Calu3 (cell line): ENCODE measurements around the gene NEDD4L. TPM values are rescaled to one million over a fixed set of nuclear protein-coding genes. Genes with fewer than 3 reads are reported as not detected.

Source experiments
- BruUV-seq: library from RNA; stranded (reverse); fragments of 400-500 nt; replicated peaks from 2 replicates; lab custom pipeline; 2021; lab: Mats Ljungman, UMichigan
- CTCF ChIA-PET: fragments of 300-600 bp; sonication (Branson Sonifier 250); formaldehyde crosslinking; loops from one replicate; lab custom pipeline; 2022; ENCODE audit warnings: antibody characterized with exemption; lab: Charles Lee
- DNase-seq: peaks from one replicate; pipeline ENCODE4 v3.0.0; 2022
- H3K27ac Mint-ChIP-seq: one replicate; pipeline ENCODE4 v1.8.0; 2022; ENCODE audit warnings: mixed read lengths; ENCODE audit not compliant: unreplicated experiment
- H3K27me3 Mint-ChIP-seq: one replicate; pipeline ENCODE4 v1.8.0; 2022; ENCODE audit warnings: mixed read lengths; ENCODE audit not compliant: unreplicated experiment
- H3K36me3 Mint-ChIP-seq: one replicate; pipeline ENCODE4 v1.8.0; 2022; ENCODE audit warnings: mild to moderate bottlenecking, moderate library complexity, mixed read lengths; ENCODE audit not compliant: insufficient read depth, unreplicated experiment
- H3K4me1 Mint-ChIP-seq: one replicate; pipeline ENCODE4 v1.8.0; 2022; ENCODE audit warnings: mild to moderate bottlenecking, low read depth, mixed read lengths; ENCODE audit not compliant: unreplicated experiment
- H3K4me3 Mint-ChIP-seq: one replicate; pipeline ENCODE4 v1.8.0; 2022; ENCODE audit warnings: mild to moderate bottlenecking, low read depth, moderate library complexity, mixed read lengths; ENCODE audit not compliant: unreplicated experiment
- H3K9me3 Mint-ChIP-seq: one replicate; pipeline ENCODE4 v1.8.0; 2022; ENCODE audit warnings: low read depth, mixed read lengths; ENCODE audit not compliant: unreplicated experiment
- CTCF ChIP-seq: fragments of 200-600 bp; IDR thresholded peaks from one replicate; pipeline ENCODE4 v1.8.0; 2022; ENCODE audit warnings: antibody characterized with exemption; ENCODE audit not compliant: unreplicated experiment
- intact Hi-C: fragments of 100-400 bp; cut with micrococcal nuclease; formaldehyde crosslinking; loops from one replicate; pipeline ENCODE4 v1.10.0; 2022; ENCODE audit not compliant: unreplicated experiment
- total RNA-seq: library from RNA; stranded (reverse); gene quantifications from 2 replicates; pipeline ENCODE4 v1.2.3, GENCODE V29; 2022

NEDD4L gene
- total RNA-seq, 1 experiment from 2014 or later: 213 TPM

GRCh38 chr18:58407263-58407648 lies 363.2 kb downstream of the NEDD4L start:
- intact Hi-C loops: no loop called here
- Mint-ChIP-seq H3K27me3 (no peaks in the 10 kb centered on the region), H3K36me3 (peaks cover 9% of the 10 kb centered on the region), H3K9me3 (no peaks in the 10 kb centered on the region), H3K4me1 (no peaks in the 10 kb centered on the region), H3K4me3 (no peak overlapping the region), H3K27ac (no peak overlapping the region)
- DNase-seq: no peak
- TF ChIP-seq CTCF: no peak
- CTCF ChIA-PET: interaction anchor here (0.6 to 1.8 kb wide), 5 partner anchors 10 to 357 kb away, joined by 3 to 11 read pairs (median 5); no protein-coding TSS in a partner anchor
- BruUV-seq: no TSS peak

- intact Hi-C loops: no loop called here
- Mint-ChIP-seq H3K4me1 (no peaks in the 10 kb centered on the region), H3K36me3 (peaks cover 9% of the 10 kb centered on the region), H3K9me3 (no peaks in the 10 kb centered on the region), H3K4me3 (no peak overlapping the region), H3K27me3 (no peaks in the 10 kb centered on the region), H3K27ac (no peak overlapping the region)
- CTCF ChIA-PET: interaction anchor here (0.7 to 1.8 kb wide), 4 partner anchors 10 to 356 kb away, joined by 3 to 11 read pairs (median 8); no protein-coding TSS in a partner anchor
- DNase-seq: no peak
- no TSS peak for BruUV-seq
- TF ChIP-seq CTCF: peak; percentile 34
Observed at GRCh38 chr18:58407649-58408407, 363.8 kb downstream of the NEDD4L start.

GRCh38 chr18:58408665-58409064 lies 364.6 kb downstream of the NEDD4L start:
- no TSS peak for BruUV-seq
- intact Hi-C loops: no loop called here
- peaks cover 9% of the 10 kb centered on the region for H3K36me3 Mint-ChIP-seq
- H3K27me3 Mint-ChIP-seq: no peaks in the 10 kb centered on the region
- no peak for DNase-seq
- no peak overlapping the region for H3K27ac Mint-ChIP-seq
- CTCF ChIA-PET: no interaction called here
- TF ChIP-seq CTCF: no peak
- no peaks in the 10 kb centered on the region for H3K9me3 Mint-ChIP-seq
- H3K4me3 Mint-ChIP-seq: no peak overlapping the region
- H3K4me1 Mint-ChIP-seq: peaks cover 3% of the 10 kb centered on the region

GRCh38 chr18:58409802-58410445 lies 365.9 kb downstream of the NEDD4L start:
- Mint-ChIP-seq H3K4me3 (no peak overlapping the region), H3K9me3 (no peaks in the 10 kb centered on the region), H3K4me1 (peaks cover 7% of the 10 kb centered on the region), H3K36me3 (no peaks in the 10 kb centered on the region), H3K27me3 (no peaks in the 10 kb centered on the region), H3K27ac (no peak overlapping the region)
- DNase-seq: no peak
- intact Hi-C loops: no loop called here
- CTCF ChIA-PET: no interaction called here
- no peak for TF ChIP-seq CTCF
- no TSS peak for BruUV-seq
